B cell (primary cell): ENCODE measurements around the gene C16orf92. TPM values are rescaled to one million over a fixed set of nuclear protein-coding genes. Genes with fewer than 3 reads are reported as not detected.

Source experiments
- ATAC-seq: fragments of 200-7000 bp; cut with Tn5 transposase; one replicate; pipeline ENCODE4 v1.10.0; 2021; ENCODE audit warnings: low read depth, mild to moderate bottlenecking, moderate number of reproducible peaks, moderate library complexity
- CTCF ChIA-PET: fragments of 350-600 bp; sonication (Branson Sonifier 250); formaldehyde crosslinking; loops from one replicate; lab custom pipeline; 2021; ENCODE audit warnings: antibody characterized with exemption, inconsistent platforms; lab: Charles Lee
- POLR2A ChIA-PET: fragments of 350-600 bp; sonication (Branson Sonifier 250); formaldehyde crosslinking; loops from one replicate; lab custom pipeline; 2021; ENCODE audit warnings: antibody characterized with exemption; lab: Charles Lee
- DNase-seq: peaks from one replicate; pipeline ENCODE4 v3.0.0; 2013
- H2AFZ ChIP-seq: 2 replicates; pipeline ENCODE4 v1.6.1; 2012; ENCODE audit warnings: mild to moderate bottlenecking, low read depth, low read length; ENCODE audit not compliant: insufficient read depth, poor library complexity, severe bottlenecking
- H3K27ac ChIP-seq, 2 donors: 1 replicate in 1 of 2; 2 replicates in 1 of 2; pipeline ENCODE4 v1.5.1; 2012 to 2013; ENCODE audit warnings: low read length in 2 of 2, mild to moderate bottlenecking in 2 of 2, moderate library complexity in 1 of 2
- H3K27me3 ChIP-seq, 4 experiments: fragments of 200-600 bp in 1 of 4; sonication (generic) in 1 of 4; replicated peaks in 1 of 4; 1 replicate in 2 of 4; 2 replicates in 2 of 4; pipeline versions ENCODE4 v1.6.1 to v1.7.0; 2013 to 2016; ENCODE audit warnings: low read length in 3 of 4, mild to moderate bottlenecking in 2 of 4, mixed read lengths in 1 of 4, moderate library complexity in 1 of 4; ENCODE audit not compliant: insufficient read depth in 4 of 4, control insufficient read depth in 3 of 4; ENCODE audit errors: control extremely low read depth in 1 of 4
- H3K36me3 ChIP-seq, 2 experiments: replicated peaks in 1 of 2; 1 replicate in 1 of 2; 2 replicates in 1 of 2; pipeline versions ENCODE4 v1.6.1 to v1.7.1; 2013; ENCODE audit warnings: low read length in 1 of 2; ENCODE audit not compliant: insufficient read depth in 2 of 2, control insufficient read depth in 1 of 2; ENCODE audit errors: control extremely low read depth in 1 of 2, extremely low read depth in 1 of 2
- H3K4me1 ChIP-seq, 2 donors: fragments of 200-600 bp in 1 of 2; sonication (generic) in 1 of 2; 1 replicate in 1 of 2; 2 replicates in 1 of 2; pipeline versions ENCODE4 v1.5.1 to v1.6.1; 2013 to 2017; ENCODE audit warnings: low read length in 2 of 2; ENCODE audit not compliant: control insufficient read depth in 2 of 2, insufficient read depth in 2 of 2
- H3K4me2 ChIP-seq: replicated peaks from 2 replicates; pipeline ENCODE3; 2012; ENCODE audit warnings: mild to moderate bottlenecking, low read depth, low read length; ENCODE audit not compliant: poor library complexity, severe bottlenecking
- H3K4me3 ChIP-seq, 5 experiments: fragments of 200-600 bp in 1 of 5; sonication (generic) in 1 of 5; 1 replicate in 3 of 5; 2 replicates in 2 of 5; pipeline versions ENCODE4 v1.5.1 to v1.7.0; 2011 to 2016; ENCODE audit warnings: low read length in 4 of 5, mild to moderate bottlenecking in 4 of 5, low read depth in 2 of 5, control low read depth in 1 of 5, moderate library complexity in 1 of 5; ENCODE audit not compliant: insufficient read depth in 1 of 5; ENCODE audit errors: control extremely low read depth in 1 of 5, extremely low read depth in 1 of 5
- H3K79me2 ChIP-seq: fragments of 200-600 bp; sonication (generic); one replicate; pipeline ENCODE4 v1.6.0; 2016; ENCODE audit warnings: low read length; ENCODE audit not compliant: control insufficient read depth, insufficient read depth
- H3K9ac ChIP-seq: fragments of 200-600 bp; sonication (generic); 2 replicates; pipeline ENCODE4 v1.6.1; 2017; ENCODE audit warnings: mild to moderate bottlenecking, low read length, moderate library complexity
- H3K9me3 ChIP-seq, 3 donors: one replicate each; pipeline versions ENCODE4 v1.6.1 to v1.7.1; 2013; ENCODE audit warnings: low read length in 2 of 3; ENCODE audit not compliant: control insufficient read depth in 2 of 3, insufficient read depth in 1 of 3; ENCODE audit errors: control extremely low read depth in 1 of 3
- H4K20me1 ChIP-seq: 2 replicates; pipeline ENCODE4 v1.6.0; 2012; ENCODE audit warnings: mild to moderate bottlenecking, low read length; ENCODE audit not compliant: insufficient read depth, control insufficient read depth, poor library complexity, severe bottlenecking
- H3K27ac Mint-ChIP-seq: one replicate; pipeline ENCODE4 v1.8.0; 2021; ENCODE audit warnings: mixed read lengths
- H3K27me3 Mint-ChIP-seq: one replicate; pipeline ENCODE4 v1.8.0; 2021; ENCODE audit warnings: mixed read lengths
- H3K4me1 Mint-ChIP-seq: one replicate; pipeline ENCODE4 v1.8.0; 2021; ENCODE audit warnings: mixed read lengths
- H3K4me3 Mint-ChIP-seq: one replicate; pipeline ENCODE4 v1.8.0; 2021; ENCODE audit warnings: mixed read lengths
- H3K9me3 Mint-ChIP-seq: one replicate; pipeline ENCODE4 v1.8.0; 2022; ENCODE audit warnings: mixed read lengths; ENCODE audit not compliant: insufficient read depth
- CTCF ChIP-seq: fragments of 200-600 bp; IDR thresholded peaks from one replicate; pipeline ENCODE4 v1.8.0; 2022; ENCODE audit warnings: antibody characterized with exemption, mild to moderate bottlenecking
- EZH2 ChIP-seq: IDR thresholded peaks from 2 replicates; pipeline ENCODE4 v1.6.1; 2012; ENCODE audit warnings: borderline replicate concordance, low read depth, mild to moderate bottlenecking, moderate library complexity, low read length; ENCODE audit not compliant: insufficient read depth, poor library complexity, severe bottlenecking
- WGBS: methylation state at CpG from one replicate; pipeline ENCODE4 v1.1.5; 2013; ENCODE audit warnings: missing lambda C conversion rate; ENCODE audit not compliant: insufficient coverage; 5-methylcytosine and 5-hydroxymethylcytosine counted together
- intact Hi-C: fragments of 100-400 bp; cut with micrococcal nuclease; formaldehyde crosslinking; loops from one replicate; pipeline ENCODE4 v1.10.0; 2022
- polyA plus RNA-seq: library from polyadenylated mRNA; depleted of rRNA; stranded (reverse); fragments of >200 nt; gene quantifications from 2 replicates; pipeline ENCODE4 v1.2.3, GENCODE V29; 2012
- total RNA-seq, 2 donors: library from RNA; stranded (reverse); fragments of 120-200 nt in 1 of 2; gene quantifications; 1 replicate in 1 of 2; 2 replicates in 1 of 2; pipeline versions ENCODE4 v1.2.3 to v1.2.4, GENCODE V29; 2013 to 2022

C16orf92 gene
- total and polyA plus RNA-seq, 2 donors (not counting 1 experiment from before 2014, with no cell fraction given): not detected

- Histone ChIP-seq H3K9ac (peak overlapping the region; percentile 97), H2AFZ (peak overlapping the region; percentile 96), H3K27ac (peak overlapping the region in 1 of 2 donors; percentile 97), H3K79me2 (peaks cover 13% of the 10 kb centered on the region), H3K4me2 (peak overlapping the region; percentile 83), H4K20me1 (peaks cover 17% of the 10 kb centered on the region), H3K4me3 (peak overlapping the region; percentile 45 to 100 (median 93)), H3K9me3 (no peaks in the 10 kb centered on the region), H3K4me1 (peaks cover 15 to 22% of the 10 kb centered on the region in 2 donors), H3K27me3 (no peaks in the 10 kb centered on the region), H3K36me3 (peaks cover 0 to 50% of the 10 kb centered on the region in 2 experiments)
- no peak for ATAC-seq
- intact Hi-C loops: loop anchor here (1.0 to 5.0 kb wide), 7 partner anchors 24 to 660 kb away; partner anchors contain the start of genes CDIPT, FBRS, KCTD13 and KIF22
- CTCF ChIA-PET: interaction anchor here (0.7 to 1.0 kb wide), 3 partner anchors 9 to 150 kb away, joined by 3 to 6 read pairs (median 3); partner anchors contain the start of gene ALDOA
- no peak for TF ChIP-seq CTCF
- TF ChIP-seq EZH2: no peak
- H3K27me3 Mint-ChIP-seq: no peaks in the 10 kb centered on the region
- POLR2A ChIA-PET: interaction anchor here (0.7 kb wide), 2 partner anchors 11 to 923 kb away, joined by 3 to 4 read pairs; no protein-coding TSS in a partner anchor
- H3K9me3 Mint-ChIP-seq: no peaks in the 10 kb centered on the region
- H3K27ac Mint-ChIP-seq: peak overlapping the region; percentile 94
- peak overlapping the region; percentile 98 for H3K4me3 Mint-ChIP-seq
- 34% methylated on average over 4 of the region's 9 CpGs for WGBS
- H3K4me1 Mint-ChIP-seq: peaks cover 43% of the 10 kb centered on the region
- DNase-seq: no peak
These were observed 26.2 kb upstream of the C16orf92 start for GRCh38 chr16:29996766-29997250.

- no peaks in the 10 kb centered on the region for H3K27me3 ChIP-seq
- peaks cover 0 to 39% of the 10 kb centered on the region in 2 experiments for H3K36me3 ChIP-seq
- peaks cover 12 to 15% of the 10 kb centered on the region in 2 donors for H3K4me1 ChIP-seq
- TF ChIP-seq CTCF (no peak), EZH2 (no peak)
- DNase-seq (no peak), ATAC-seq (no peak)
- Mint-ChIP-seq H3K27me3 (no peaks in the 10 kb centered on the region), H3K4me1 (peaks cover 41% of the 10 kb centered on the region), H3K4me3 (no peak overlapping the region), H3K9me3 (no peaks in the 10 kb centered on the region), H3K27ac (no peak overlapping the region)
- H3K79me2 ChIP-seq: peaks cover 13% of the 10 kb centered on the region
- H3K4me3 ChIP-seq: no peak overlapping the region
- 99% methylated on average over 6 of the region's 6 CpGs for WGBS
- H2AFZ ChIP-seq: no peak overlapping the region
- no peak overlapping the region for H3K4me2 ChIP-seq
- peaks cover 17% of the 10 kb centered on the region for H4K20me1 ChIP-seq
- intact Hi-C loops: loop anchor here (5.0 kb wide), 1 partner anchor 658 kb away; the partner anchor contains the start of gene FBRS
- no peak overlapping the region for H3K27ac ChIP-seq
- H3K9me3 ChIP-seq: no peaks in the 10 kb centered on the region
- ChIA-PET POLR2A (no interaction called here), CTCF (no interaction called here)
- H3K9ac ChIP-seq: no peak overlapping the region
These were observed 23.4 kb upstream of the C16orf92 start for GRCh38 chr16:29999605-30000004.
